OCI-LY3 (cell line): Measurements from ENCODE around the gene HOXA4.

Experiments
- CTCF ChIP-seq: fragments of 200-600, 300-600 bp; sonication (generic); IDR thresholded peaks from 2 replicates; pipeline ENCODE4 v1.5.1; 2014; ENCODE audit warnings: antibody characterized with exemption, low read length, low read depth
- EZH2phosphoT487 ChIP-seq: fragments of 200-600 bp; shearing (Covaris generic); IDR thresholded peaks from 2 replicates; pipeline ENCODE4 v1.6.1; 2018; ENCODE audit warnings: antibody characterized with exemption, mixed run types, low read depth

DNA sequence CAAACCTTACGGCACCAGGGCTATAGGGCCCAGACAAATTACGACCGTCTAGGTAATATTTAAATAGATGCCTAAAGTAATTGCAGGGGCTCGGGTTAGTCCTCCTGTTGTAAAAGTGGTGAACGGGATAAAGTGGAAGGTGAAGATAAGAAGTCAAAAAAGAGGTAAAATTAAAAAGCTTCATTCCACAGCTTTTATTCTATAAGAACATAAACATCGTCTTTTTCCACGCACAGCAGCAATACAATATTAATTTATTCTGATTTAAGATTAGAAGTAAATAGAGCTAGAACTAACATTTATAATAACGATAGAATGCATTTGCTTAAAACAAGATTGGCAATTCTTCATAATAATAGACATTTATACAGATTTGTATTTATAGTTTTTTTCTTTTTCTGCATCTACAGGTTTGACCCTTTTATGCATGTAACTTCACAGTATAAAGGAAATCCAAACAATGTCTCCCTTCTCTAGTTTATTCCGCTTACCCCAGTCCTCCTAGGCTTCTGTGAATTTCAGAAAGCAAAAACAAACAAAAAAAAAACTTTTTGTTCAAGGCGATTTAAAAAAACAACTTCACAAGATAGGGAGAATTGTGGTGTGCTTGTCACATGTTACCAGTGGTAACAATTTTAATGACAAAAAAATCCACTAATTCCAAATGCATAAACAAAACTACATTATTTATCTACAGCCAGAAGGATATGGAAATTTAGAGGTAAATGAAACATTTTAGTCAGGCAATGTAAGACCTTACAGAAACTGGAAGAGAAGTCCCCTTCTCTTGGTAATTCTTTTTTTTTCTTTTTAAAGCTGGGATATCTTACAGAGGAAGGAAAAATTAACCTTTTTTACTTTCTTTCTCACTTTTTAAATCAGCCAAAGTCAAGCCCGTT is 40.1 kb upstream of the HOXA4 start:
- TF ChIP-seq CTCF (no peak), EZH2phosphoT487 (no peak)
